Uterus (tissue), 4 donors: ENCODE measurements around the gene FOXP2. TPM values are rescaled to one million over a fixed set of nuclear protein-coding genes. Genes with fewer than 3 reads are reported as not detected.

Experiments used
- DNase-seq, 2 donors: peaks; one replicate each; pipeline ENCODE4 v3.0.0-alpha.2; 2019 to 2020
- H3K27ac ChIP-seq, 2 donors: fragments of 200-600 bp; sonication (generic); 1 replicate in 1 of 2; 2 replicates in 1 of 2; pipeline ENCODE4 v1.5.1; 2016 to 2018
- H3K27me3 ChIP-seq, 2 donors: fragments of 200-600 bp; sonication (generic); one replicate each; pipeline ENCODE4 v1.5.1; 2018 to 2019; ENCODE audit warnings: control low read depth in 1 of 2
- H3K36me3 ChIP-seq, 2 donors: fragments of 200-600 bp; sonication (generic); one replicate each; pipeline ENCODE4 v1.5.1; 2019; ENCODE audit warnings: control low read depth in 1 of 2
- H3K4me1 ChIP-seq, 2 donors: fragments of 200-600 bp; sonication (generic); one replicate each; pipeline ENCODE4 v1.5.1; 2018 to 2019; ENCODE audit warnings: control low read depth in 1 of 2
- H3K4me3 ChIP-seq, 2 donors: fragments of 200-600 bp; sonication (generic); 1 replicate in 1 of 2; 2 replicates in 1 of 2; pipeline ENCODE4 v1.5.1; 2018 to 2019; ENCODE audit warnings: mild to moderate bottlenecking in 1 of 2
- H3K9me3 ChIP-seq, 2 donors: fragments of 200-600 bp; sonication (generic); one replicate each; pipeline ENCODE4 v1.5.1; 2019; ENCODE audit warnings: control low read depth in 1 of 2
- CTCF ChIP-seq, 4 experiments: fragments of 200-600 bp in 2 of 4; fragments of 450-650 bp in 2 of 4; sonication (generic) in 2 of 4; IDR thresholded peaks; one replicate each; pipeline ENCODE4 v1.5.1; 2016 to 2019; ENCODE audit warnings: antibody characterized with exemption in 4 of 4, mild to moderate bottlenecking in 2 of 4, moderate library complexity in 1 of 4
- POLR2A ChIP-seq, 2 donors: fragments of 450-650 bp; IDR thresholded peaks; one replicate each; pipeline ENCODE4 v1.6.1; 2016; ENCODE audit warnings: antibody characterized with exemption in 2 of 2, mild to moderate bottlenecking in 1 of 2, moderate library complexity in 1 of 2
- intact Hi-C: fragments of 100-400 bp; cut with DNase I; formaldehyde crosslinking; loops from one replicate; pipeline ENCODE4 v1.15.1; 2023; ENCODE audit warnings: low total_unique reads
- total RNA-seq, 4 donors: library from RNA; depleted of rRNA in 3 of 4; stranded (reverse); fragments of >200 nt in 3 of 4; gene quantifications; one replicate each; pipeline versions ENCODE4 v1.1.0 to v1.2.4, GENCODE V29; 2014 to 2023
- donor health status: DM: yes; HTN: yes; CAD: no.

Gene FOXP2
- total RNA-seq, 4 donors from 2014 or later: 17.6 to 59.3 (median 24.9) TPM

DNA sequence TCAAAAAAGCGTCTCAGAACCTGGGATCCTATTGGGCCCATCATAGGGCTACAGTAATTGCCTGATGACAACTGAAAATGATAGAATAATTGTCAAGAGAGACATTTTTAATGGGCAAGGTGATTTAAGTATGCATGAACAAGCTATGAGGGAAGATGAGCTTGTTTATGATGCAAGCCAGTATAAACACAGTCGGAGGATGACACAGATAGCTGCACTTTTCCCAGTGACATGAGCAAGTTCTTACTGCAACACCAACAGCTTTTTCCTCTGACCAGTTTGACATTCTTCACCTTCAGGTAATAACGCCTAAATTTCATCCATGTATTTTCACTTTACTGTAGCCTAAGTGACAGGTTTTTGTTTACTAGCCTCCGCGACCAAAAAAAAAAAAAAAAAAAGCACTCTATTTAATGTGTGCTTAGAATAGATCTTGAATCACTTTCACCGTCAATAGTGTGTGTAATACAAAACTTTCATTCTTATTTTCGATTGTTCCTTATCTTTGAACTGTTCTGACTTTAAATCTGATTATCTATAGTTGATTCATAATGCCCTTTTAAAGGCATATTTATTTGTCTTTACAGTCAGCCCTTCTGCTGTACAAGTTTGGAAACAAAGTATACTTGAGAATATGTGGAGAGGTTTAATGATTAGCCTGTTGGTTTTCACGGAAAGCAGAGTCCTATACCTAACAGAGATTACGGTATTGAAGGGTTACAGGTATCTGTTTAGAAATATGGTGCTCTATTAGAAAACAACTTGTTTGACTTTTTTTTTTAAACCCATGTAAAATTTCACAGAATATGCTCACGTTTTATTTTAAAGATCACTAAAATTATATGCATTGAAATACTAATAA, 1.7 kb downstream of the FOXP2 start:
- no peak for TF ChIP-seq CTCF (IDR thresholded peaks at IDR 0.05)
- no peak for TF ChIP-seq POLR2A (IDR thresholded peaks at IDR 0.05)
- Histone ChIP-seq H3K27me3 (no peaks in the 10 kb centered on the region), H3K4me3 (peak overlapping the region; percentile 33 to 45), H3K27ac (peak overlapping the region; percentile 72 to 91), H3K36me3 (no peaks in the 10 kb centered on the region), H3K4me1 (peaks cover 0 to 4% of the 10 kb centered on the region in 2 donors), H3K9me3 (no peaks in the 10 kb centered on the region)
- intact Hi-C loops: no loop called here
- no peak for DNase-seq

GRCh38 chr7:114417290-114417689, 2.7 kb downstream of the FOXP2 start:
- peak overlapping the region; percentile 9 to 45 for H3K4me3 ChIP-seq
- no peaks in the 10 kb centered on the region for H3K27me3 ChIP-seq
- H3K27ac ChIP-seq: peak overlapping the region; percentile 58 to 91
- DNase-seq: no peak
- intact Hi-C loops: no loop called here
- peaks cover 0 to 4% of the 10 kb centered on the region in 2 donors for H3K4me1 ChIP-seq
- no peaks in the 10 kb centered on the region for H3K36me3 ChIP-seq
- H3K9me3 ChIP-seq: no peaks in the 10 kb centered on the region
- TF ChIP-seq CTCF (IDR thresholded peaks at IDR 0.05): no peak
- no peak for TF ChIP-seq POLR2A (IDR thresholded peaks at IDR 0.05)

GRCh38 chr7:114418117-114418516, 3.5 kb downstream of the FOXP2 start:
- peak overlapping the region; percentile 58 to 91 for H3K27ac ChIP-seq
- intact Hi-C loops: no loop called here
- H3K4me3 ChIP-seq: peak overlapping the region; percentile 9 to 45

GRCh38 chr7:114419441-114420272, 5.0 kb downstream of the FOXP2 start:
- Histone ChIP-seq H3K36me3 (no peaks in the 10 kb centered on the region), H3K27ac (peak overlapping the region; percentile 9 to 19), H3K4me3 (no peak overlapping the region), H3K27me3 (no peaks in the 10 kb centered on the region), H3K4me1 (no peaks in the 10 kb centered on the region), H3K9me3 (no peaks in the 10 kb centered on the region)
- TF ChIP-seq POLR2A (IDR thresholded peaks at IDR 0.05) (no peak), CTCF (IDR thresholded peaks at IDR 0.05) (no peak)
- DNase-seq: no peak
- intact Hi-C loops: no loop called here

More at GRCh38 chr7:114418117-114418516, 3.5 kb downstream of the FOXP2 start:
- Histone ChIP-seq H3K36me3 (no peaks in the 10 kb centered on the region), H3K27me3 (no peaks in the 10 kb centered on the region), H3K4me1 (peaks cover 0 to 4% of the 10 kb centered on the region in 2 donors), H3K9me3 (no peaks in the 10 kb centered on the region)
- no peak for TF ChIP-seq CTCF (IDR thresholded peaks at IDR 0.05)
- TF ChIP-seq POLR2A (IDR thresholded peaks at IDR 0.05): no peak
- DNase-seq: no peak
